ENCODE measurements around the gene CPOX.

CPOX gene

GRCh38 chr3:98542623-98543022 is 50.8 kb downstream of the CPOX start:
- no peaks in the 10 kb centered on the region for H3K9me3 ChIP-seq (replicated peaks in 1 of 11)
- H3K27me3 ChIP-seq = no peaks in the 10 kb centered on the region
- TF ChIP-seq Cebpa-rat (IDR thresholded peaks at IDR 0.05) = no peak
- H3K4me2 ChIP-seq = no peak overlapping the region
- no peaks in the 10 kb centered on the region for H4K20me1 ChIP-seq
- H3K4me3 ChIP-seq = no peak overlapping the region
- peaks cover 0 to 12% (median 0%) of the 10 kb centered on the region in 10 experiments; a peak in 7 of 20 replicates for H3K4me1 ChIP-seq
- no peak overlapping the region for H3K9ac ChIP-seq
- H3K36me3 ChIP-seq = no peaks in the 10 kb centered on the region
- H3K27ac ChIP-seq = no peak overlapping the region

GRCh38 chr3:98541695-98542094 is 51.7 kb downstream of the CPOX start:
- no peak overlapping the region for H3K4me2 ChIP-seq
- H3K4me1 ChIP-seq = peaks cover 0 to 12% (median 0%) of the 10 kb centered on the region in 10 experiments; a peak in 7 of 20 replicates
- H3K9me3 ChIP-seq (replicated peaks in 1 of 11) = no peaks in the 10 kb centered on the region
- H3K27me3 ChIP-seq = no peaks in the 10 kb centered on the region
- H3K27ac ChIP-seq = no peak overlapping the region
- no peak for TF ChIP-seq Cebpa-rat (IDR thresholded peaks at IDR 0.05)
- H3K4me3 ChIP-seq = no peak overlapping the region
- H3K36me3 ChIP-seq = no peaks in the 10 kb centered on the region
- no peaks in the 10 kb centered on the region for H4K20me1 ChIP-seq
- no peak overlapping the region for H3K9ac ChIP-seq

- Histone ChIP-seq H3K9me3 (replicated peaks in 1 of 11) (no peaks in the 10 kb centered on the region), H3K4me2 (peak overlapping the region in 2 of 11 experiments; percentile 16 to 35; a peak in 3 of 22 replicates), H3K4me3 (no peak overlapping the region), H3K27ac (no peak overlapping the region), H3K27me3 (no peaks in the 10 kb centered on the region), H3K36me3 (no peaks in the 10 kb centered on the region), H3K4me1 (peaks cover 0 to 12% (median 0%) of the 10 kb centered on the region in 10 experiments; a peak in 7 of 20 replicates), H3K9ac (no peak overlapping the region), H4K20me1 (no peaks in the 10 kb centered on the region)
- no peak for TF ChIP-seq Cebpa-rat (IDR thresholded peaks at IDR 0.05)
Measured at GRCh38 chr3:98540346-98540745, 53.1 kb downstream of the CPOX start.

DNA sequence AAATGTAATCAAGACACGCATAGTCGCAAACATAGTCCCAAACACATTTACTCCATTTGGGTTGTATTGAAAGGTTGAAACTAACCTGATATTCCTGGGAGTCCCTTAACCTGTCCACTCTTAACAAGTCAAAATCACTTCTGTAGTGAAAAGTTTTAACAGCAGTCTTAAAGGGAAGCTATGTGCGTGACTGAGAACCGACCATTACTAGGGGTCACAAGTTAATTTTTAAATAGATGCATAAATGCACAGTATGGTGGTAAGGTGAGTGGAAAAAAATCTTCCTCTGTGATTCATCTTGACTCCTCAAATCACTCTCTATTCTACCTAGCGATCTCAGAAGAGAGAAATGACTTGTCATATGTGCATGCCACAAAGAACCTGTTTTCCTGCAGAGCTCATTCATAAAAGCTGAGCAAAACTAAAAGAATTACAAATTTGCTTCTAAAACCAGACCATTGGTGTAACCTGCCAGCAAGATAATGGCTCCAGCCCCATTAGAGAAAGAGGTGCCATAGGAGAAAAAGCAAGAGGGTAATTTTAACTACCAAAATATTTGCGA is 56.9 kb downstream of the CPOX start:
- no peaks in the 10 kb centered on the region for H3K27me3 ChIP-seq
- H3K4me1 ChIP-seq = peaks cover 0 to 24% (median 4%) of the 10 kb centered on the region in 10 experiments; a peak in 9 of 20 replicates
- no peaks in the 10 kb centered on the region for H3K36me3 ChIP-seq
- H3K27ac ChIP-seq = no peak overlapping the region
- no peaks in the 10 kb centered on the region for H4K20me1 ChIP-seq
- H3K4me2 ChIP-seq = no peak overlapping the region
- TF ChIP-seq Cebpa-rat (IDR thresholded peaks at IDR 0.05) = no peak
- H3K4me3 ChIP-seq = no peak overlapping the region
- H3K9ac ChIP-seq = no peak overlapping the region
- no peaks in the 10 kb centered on the region for H3K9me3 ChIP-seq (replicated peaks in 1 of 11)

GRCh38 chr3:98534734-98535133 is 58.7 kb downstream of the CPOX start:
- Histone ChIP-seq H3K4me3 (no peak overlapping the region), H3K9ac (no peak overlapping the region), H4K20me1 (no peaks in the 10 kb centered on the region), H3K4me1 (peaks cover 0 to 16% (median 4%) of the 10 kb centered on the region in 10 experiments; a peak in 9 of 20 replicates), H3K4me2 (no peak overlapping the region), H3K9me3 (replicated peaks in 1 of 11) (no peaks in the 10 kb centered on the region), H3K36me3 (no peaks in the 10 kb centered on the region), H3K27ac (no peak overlapping the region), H3K27me3 (no peaks in the 10 kb centered on the region)
- no peak for TF ChIP-seq Cebpa-rat (IDR thresholded peaks at IDR 0.05)

- no peak overlapping the region for H3K27ac ChIP-seq
- no peak overlapping the region for H3K4me3 ChIP-seq
- H4K20me1 ChIP-seq = no peaks in the 10 kb centered on the region
- no peaks in the 10 kb centered on the region for H3K9me3 ChIP-seq (replicated peaks in 1 of 11)
- TF ChIP-seq Cebpa-rat (IDR thresholded peaks at IDR 0.05) = no peak
- H3K27me3 ChIP-seq = no peaks in the 10 kb centered on the region
- H3K9ac ChIP-seq = no peak overlapping the region
- H3K36me3 ChIP-seq = no peaks in the 10 kb centered on the region
- no peak overlapping the region for H3K4me2 ChIP-seq
- H3K4me1 ChIP-seq = peaks cover 0 to 16% (median 4%) of the 10 kb centered on the region in 10 experiments; a peak in 9 of 20 replicates
Measured at GRCh38 chr3:98534168-98534567, 59.2 kb downstream of the CPOX start.

DNA sequence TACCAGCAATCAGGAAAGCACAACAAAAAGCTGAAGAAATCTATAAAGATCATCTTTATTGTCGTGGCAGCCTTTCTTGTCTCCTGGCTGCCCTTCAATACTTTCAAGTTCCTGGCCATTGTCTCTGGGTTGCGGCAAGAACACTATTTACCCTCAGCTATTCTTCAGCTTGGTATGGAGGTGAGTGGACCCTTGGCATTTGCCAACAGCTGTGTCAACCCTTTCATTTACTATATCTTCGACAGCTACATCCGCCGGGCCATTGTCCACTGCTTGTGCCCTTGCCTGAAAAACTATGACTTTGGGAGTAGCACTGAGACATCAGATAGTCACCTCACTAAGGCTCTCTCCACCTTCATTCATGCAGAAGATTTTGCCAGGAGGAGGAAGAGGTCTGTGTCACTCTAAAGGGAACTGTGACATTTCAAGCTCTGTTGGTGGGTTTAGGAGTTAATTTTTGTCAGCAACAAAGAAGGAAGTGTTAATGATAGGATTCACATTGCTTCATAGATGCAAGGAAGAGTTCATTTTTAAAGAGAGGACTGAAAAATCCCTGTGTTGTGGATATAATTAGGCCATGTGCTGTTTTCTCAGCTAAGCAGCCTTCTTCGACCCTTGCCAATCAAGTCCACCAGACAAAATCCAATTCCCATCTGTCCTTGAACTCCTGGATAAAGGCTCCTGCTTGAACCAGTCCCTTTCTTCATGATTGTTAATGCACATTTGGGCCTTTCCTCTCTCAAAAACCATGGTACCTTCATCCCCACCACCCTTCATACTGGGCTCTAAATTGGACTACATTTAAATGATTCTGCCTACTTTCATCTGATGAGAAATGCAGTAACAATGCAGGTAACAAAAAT is 60.5 kb downstream of the CPOX start:
- no peaks in the 10 kb centered on the region for H3K36me3 ChIP-seq
- 0 out of 22 replicates have a peak overlapping the region, but pooled peaks of 2 of the 11 experiments have one; percentile 23 to 26 for H3K27ac ChIP-seq
- no peak overlapping the region for H3K9ac ChIP-seq
- H3K4me1 ChIP-seq = peaks cover 0 to 16% (median 4%) of the 10 kb centered on the region in 10 experiments; a peak in 9 of 20 replicates
- no peaks in the 10 kb centered on the region for H4K20me1 ChIP-seq
- no peak for TF ChIP-seq Cebpa-rat (IDR thresholded peaks at IDR 0.05)
- H3K27me3 ChIP-seq = no peaks in the 10 kb centered on the region
- H3K4me2 ChIP-seq = peak overlapping the region in 5 of 11 experiments; percentile 19 to 56 (median 40); a peak in 8 of 22 replicates
- no peaks in the 10 kb centered on the region for H3K9me3 ChIP-seq (replicated peaks in 1 of 11)
- no peak overlapping the region for H3K4me3 ChIP-seq

- H3K9me3 ChIP-seq (replicated peaks in 1 of 11) = no peaks in the 10 kb centered on the region
- H3K9ac ChIP-seq = no peak overlapping the region
- H3K4me2 ChIP-seq = 0 out of 22 replicates have a peak overlapping the region, but pooled peaks of 2 of the 11 experiments have one; percentile 19 to 40
- no peaks in the 10 kb centered on the region for H3K36me3 ChIP-seq
- no peak for TF ChIP-seq Cebpa-rat (IDR thresholded peaks at IDR 0.05)
- H3K27me3 ChIP-seq = no peaks in the 10 kb centered on the region
- no peak overlapping the region for H3K4me3 ChIP-seq
- no peaks in the 10 kb centered on the region for H4K20me1 ChIP-seq
- H3K27ac ChIP-seq = no peak overlapping the region
- H3K4me1 ChIP-seq = peaks cover 0 to 16% (median 4%) of the 10 kb centered on the region in 10 experiments; a peak in 9 of 20 replicates
Measured at GRCh38 chr3:98532275-98532637, 61.2 kb downstream of the CPOX start.

DNA sequence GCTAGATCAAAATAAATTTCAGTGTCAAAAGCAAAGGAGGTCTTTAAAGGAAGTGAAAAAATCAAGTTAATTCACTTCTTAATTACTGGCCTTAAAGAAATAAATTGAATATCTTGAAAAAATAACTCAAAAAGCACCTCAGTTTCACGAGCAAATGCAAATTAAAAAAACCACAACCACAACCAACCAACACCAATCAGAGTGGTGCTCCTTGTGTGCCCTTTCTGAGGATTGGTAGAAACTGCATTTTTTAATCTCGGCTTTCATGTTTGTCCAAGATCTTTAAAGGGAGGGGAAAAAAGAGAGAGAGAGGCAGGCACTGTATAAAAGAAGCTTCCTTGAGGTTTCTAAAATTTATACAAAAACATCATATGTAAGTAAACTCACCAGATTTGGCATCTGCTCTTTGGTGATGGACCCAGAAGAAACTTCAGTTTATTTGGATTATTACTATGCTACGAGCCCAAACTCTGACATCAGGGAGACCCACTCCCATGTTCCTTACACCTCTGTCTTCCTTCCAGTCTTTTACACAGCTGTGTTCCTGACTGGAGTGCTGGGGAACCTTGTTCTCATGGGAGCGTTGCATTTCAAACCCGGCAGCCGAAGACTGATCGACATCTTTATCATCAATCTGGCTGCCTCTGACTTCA is 61.7 kb downstream of the CPOX start, which contains the start of gene GPR15:
GPR15 (plus strand) TSS at position 357 of the 653 bp plus-strand sequence; CDS start at position 413, 56 bp downstream.
- Histone ChIP-seq H3K27ac (no peak within 1 kb of the TSS), H3K36me3 (no peaks in the 10 kb centered on the region), H4K20me1 (no peaks in the 10 kb centered on the region), H3K9me3 (replicated peaks in 1 of 11) (no peaks in the 10 kb centered on the region), H3K4me3 (no peak within 1 kb of the TSS), H3K4me2 (peak within 1 kb of the TSS in 5 of 11 experiments; percentile 19 to 56 (median 40); a peak in 6 of 22 replicates), H3K9ac (no peak within 1 kb of the TSS), H3K4me1 (peaks cover 0 to 16% (median 4%) of the 10 kb centered on the region in 10 experiments; a peak in 9 of 20 replicates), H3K27me3 (no peaks in the 10 kb centered on the region)
- TF ChIP-seq Cebpa-rat (IDR thresholded peaks at IDR 0.05) = no peak

Measured in BLaER1 treated with 17β-estradiol and CSF1 and Interleukin-3, amounts not matched to agents 10 nM and 100 nM (cell line).